Endothelial cell of umbilical vein (primary cell): ENCODE measurements around the gene EEFSEC. TPM values are rescaled to one million over a fixed set of nuclear protein-coding genes. Genes with fewer than 3 reads are reported as not detected.

Experiments
- BruUV-seq: library from RNA; stranded (reverse); fragments of 400-500 nt; replicated peaks from 2 replicates; lab custom pipeline; 2021; lab: Mats Ljungman, UMichigan
- CTCF ChIA-PET: fragments of 300-600, 350-600 bp; sonication (Branson Sonifier 250); formaldehyde crosslinking; loops from one replicate; lab custom pipeline; 2021; ENCODE audit warnings: antibody characterized with exemption, inconsistent platforms; lab: Charles Lee
- POLR2A ChIA-PET: fragments of 300-600, 350-600 bp; sonication (Branson Sonifier 250); formaldehyde crosslinking; loops from one replicate; lab custom pipeline; 2021; ENCODE audit warnings: antibody characterized with exemption, inconsistent platforms; lab: Charles Lee
- DNase-seq: peaks from one replicate; pipeline ENCODE4 v3.0.0-alpha.2; 2011; ENCODE audit warnings: low read depth, low spot score
- FAIRE-seq: peaks from 2 replicates; lab custom pipeline; 2011; peaks lifted over from hg19 to GRCh38; lab: Jason Lieb, UNC
- H2AFZ ChIP-seq: 2 replicates; pipeline ENCODE4 v1.6.0; 2012; ENCODE audit warnings: low read depth, low read length, control low read depth, inconsistent platforms
- H3K27ac ChIP-seq: 2 replicates; pipeline ENCODE4 v1.5.1; 2011; ENCODE audit warnings: low read depth, mild to moderate bottlenecking, control low read depth, low read length, moderate library complexity; ENCODE audit not compliant: insufficient read depth
- H3K27me3 ChIP-seq, 2 experiments: 2 replicates each; pipeline versions ENCODE4 v1.6.0 to v1.6.1; 2011; ENCODE audit warnings: low read length in 2 of 2, mixed read lengths in 1 of 2; ENCODE audit not compliant: control insufficient read depth in 2 of 2, insufficient read depth in 2 of 2
- H3K36me3 ChIP-seq, 2 experiments: 2 replicates in 1 of 2; 3 replicates in 1 of 2; pipeline ENCODE4 v1.5.1; 2011; ENCODE audit warnings: low read length in 2 of 2, mild to moderate bottlenecking in 1 of 2, moderate library complexity in 1 of 2; ENCODE audit not compliant: control insufficient read depth in 2 of 2, insufficient read depth in 2 of 2; ENCODE audit errors: extremely low read depth in 1 of 2
- H3K4me1 ChIP-seq: 3 replicates; pipeline ENCODE4 v1.5.1; 2011; ENCODE audit warnings: mild to moderate bottlenecking, low read length; ENCODE audit not compliant: control insufficient read depth, insufficient read depth; ENCODE audit errors: extremely low read depth
- H3K4me2 ChIP-seq: 2 replicates; pipeline ENCODE4 v1.6.1; 2011; ENCODE audit warnings: low read length, control low read depth, mixed read lengths; ENCODE audit not compliant: insufficient read depth
- H3K4me3 ChIP-seq, 3 experiments: fragments of 200-600 bp in 1 of 3; sonication (generic), shearing (Covaris generic) in 1 of 3; replicated peaks in 1 of 3; 2 replicates each; pipeline ENCODE4 v1.5.1; 2011 to 2016; ENCODE audit warnings: control low read depth in 3 of 3, low read length in 3 of 3, mild to moderate bottlenecking in 2 of 3, inconsistent platforms in 1 of 3, low read depth in 1 of 3, moderate library complexity in 1 of 3; ENCODE audit not compliant: insufficient read depth in 1 of 3
- H3K79me2 ChIP-seq: 2 replicates; pipeline ENCODE4 v1.6.0; 2012; ENCODE audit warnings: low read length, inconsistent platforms; ENCODE audit not compliant: control insufficient read depth, insufficient read depth
- H3K9ac ChIP-seq: replicated peaks from 2 replicates; pipeline ENCODE3; 2011; ENCODE audit warnings: low read length, control low read depth; ENCODE audit not compliant: insufficient read depth; ENCODE audit errors: extremely low read depth
- H3K9me1 ChIP-seq: replicated peaks from 3 replicates; pipeline ENCODE4 v1.6.0; 2011; ENCODE audit warnings: mild to moderate bottlenecking, low read length; ENCODE audit not compliant: control insufficient read depth, insufficient read depth; ENCODE audit errors: extremely low read depth
- H3K9me3 ChIP-seq: replicated peaks from 2 replicates; pipeline ENCODE4 v1.5.1; 2012; ENCODE audit warnings: low read length, inconsistent platforms; ENCODE audit not compliant: control insufficient read depth, insufficient read depth
- H4K20me1 ChIP-seq: replicated peaks from 2 replicates; pipeline ENCODE3; 2011; ENCODE audit warnings: mild to moderate bottlenecking, low read length; ENCODE audit not compliant: control insufficient read depth, insufficient read depth; ENCODE audit errors: extremely low read depth
- CTCF ChIP-seq, 2 donors: IDR thresholded peaks; 1 replicate in 1 of 2; 2 replicates in 1 of 2; pipeline ENCODE4 v1.5.1; 2011; ENCODE audit warnings: low read length in 2 of 2, mild to moderate bottlenecking in 2 of 2, moderate library complexity in 2 of 2, control low read depth in 1 of 2, inconsistent platforms in 1 of 2, low read depth in 1 of 2; ENCODE audit not compliant: insufficient read depth in 1 of 2; ENCODE audit errors: extremely low read depth in 1 of 2
- EZH2 ChIP-seq: IDR thresholded peaks from 2 replicates; pipeline ENCODE4 v1.6.1; 2012; ENCODE audit warnings: borderline replicate concordance, low read depth, mild to moderate bottlenecking, moderate library complexity, low read length, inconsistent platforms; ENCODE audit not compliant: severe bottlenecking
- FOS ChIP-seq: IDR thresholded peaks from 2 replicates; pipeline ENCODE4 v1.6.1; 2011; ENCODE audit warnings: mild to moderate bottlenecking, low read length, moderate library complexity, borderline replicate concordance; ENCODE audit not compliant: insufficient read depth
- GATA2 ChIP-seq: IDR thresholded peaks from 2 replicates; pipeline ENCODE4 v1.7.0; 2011; ENCODE audit warnings: low read depth, mild to moderate bottlenecking, moderate library complexity, mixed read lengths, low read length; ENCODE audit not compliant: insufficient read length, insufficient read depth
- JUN ChIP-seq: IDR thresholded peaks from 2 replicates; pipeline ENCODE4 v1.6.1; 2011; ENCODE audit warnings: borderline replicate concordance, low read depth; ENCODE audit not compliant: insufficient read length, insufficient read depth
- MAX ChIP-seq: IDR thresholded peaks from 2 replicates; pipeline ENCODE4 v1.6.1; 2011; ENCODE audit not compliant: insufficient read depth, insufficient read length
- MYC ChIP-seq: IDR thresholded peaks from one replicate; pipeline ENCODE4 v1.6.1; 2011; ENCODE audit warnings: mild to moderate bottlenecking, low read depth, low read length
- POLR2A ChIP-seq: IDR thresholded peaks from 2 replicates; pipeline ENCODE4 v1.6.1; 2012; ENCODE audit warnings: low read depth, mild to moderate bottlenecking, control low read depth, low read length
- POLR2AphosphoS5 ChIP-seq: IDR thresholded peaks from 2 replicates; pipeline ENCODE4 v1.6.1; 2012; ENCODE audit warnings: low read depth, mild to moderate bottlenecking, control low read depth, low read length, moderate library complexity; ENCODE audit not compliant: insufficient read depth
- dilution Hi-C: fragments of 300-500 bp; cut with MboI; formaldehyde crosslinking; loops from one replicate; pipeline ENCODE4 v1.15.0; 2019; ENCODE audit warnings: low sequenced_read_pairs; ENCODE audit not compliant: extremely low pct_ligation_motif_present
- intact Hi-C: fragments of 100-400 bp; cut with micrococcal nuclease; formaldehyde crosslinking; loops from one replicate; pipeline ENCODE4 v1.10.0; 2022
- polyA plus RNA-seq, 4 experiments: library from polyadenylated mRNA; depleted of rRNA in 3 of 4; stranded (reverse) in 3 of 4; unstranded in 1 of 4; fragments of >200 nt; gene quantifications; 2 replicates each; pipeline versions ENCODE4 v1.2.1 to v1.2.3, GENCODE V29; 2011 to 2012; ENCODE audit warnings: missing spikeins in 1 of 4
- total RNA-seq: library from RNA; stranded (reverse); gene quantifications from 2 replicates; pipeline ENCODE4 v1.2.3, GENCODE V29; 2021

The EEFSEC gene
- total and polyA plus RNA-seq, 2 donors (not counting 3 experiments of a cell fraction or from before 2014, with no cell fraction given) = 13.1 to 14.5 TPM

- ChIA-PET CTCF (interaction anchor here (1.2 kb wide), 1 partner anchor 12 kb away, joined by 4 read pairs; no protein-coding TSS in a partner anchor), POLR2A (no interaction called here)
- Histone ChIP-seq H3K4me2 (no peak overlapping the region), H3K27me3 (peaks cover 2 to 8% of the 10 kb centered on the region in 2 experiments), H3K9me3 (no peaks in the 10 kb centered on the region), H3K27ac (no peak overlapping the region), H2AFZ (no peak overlapping the region), H3K4me3 (no peak overlapping the region), H4K20me1 (no peaks in the 10 kb centered on the region), H3K36me3 (no peaks in the 10 kb centered on the region), H3K9me1 (no peaks in the 10 kb centered on the region), H3K4me1 (no peaks in the 10 kb centered on the region), H3K79me2 (no peaks in the 10 kb centered on the region), H3K9ac (no peak overlapping the region)
- BruUV-seq = no TSS peak
- dilution Hi-C loops (no loop called here), intact Hi-C loops (no loop called here)
- DNase-seq (no peak), FAIRE-seq (no peak)
- TF ChIP-seq POLR2AphosphoS5 (no peak), MAX (no peak), POLR2A (no peak), JUN (no peak), CTCF (IDR thresholded peaks at IDR 0.05; ENCODE audit: extremely low read depth in 1 of 2, insufficient read depth in 1 of 2, low read depth in 1 of 2, low read length in 2 of 2) (no peak), MYC (no peak), EZH2 (no peak), FOS (no peak), GATA2 (no peak)
Measured at GRCh38 chr3:128145279-128145678, 8.0 kb upstream of the EEFSEC start.
